GM18909 (cell line): ENCODE results near the gene PDK4.
"Not testable (repeated sequence)": the region's sequence is repeated elsewhere in the genome, so short reads cannot be mapped to it uniquely, and the experiment has no call there.

ENCODE experiments used
- ATAC-seq: cut with Tn5 transposase; IDR thresholded peaks from one replicate; pipeline ENCODE4 v1.9.1; 2021; ENCODE audit warnings: mild to moderate bottlenecking; ENCODE audit not compliant: unreplicated experiment, poor library complexity

The PDK4 gene

DNA sequence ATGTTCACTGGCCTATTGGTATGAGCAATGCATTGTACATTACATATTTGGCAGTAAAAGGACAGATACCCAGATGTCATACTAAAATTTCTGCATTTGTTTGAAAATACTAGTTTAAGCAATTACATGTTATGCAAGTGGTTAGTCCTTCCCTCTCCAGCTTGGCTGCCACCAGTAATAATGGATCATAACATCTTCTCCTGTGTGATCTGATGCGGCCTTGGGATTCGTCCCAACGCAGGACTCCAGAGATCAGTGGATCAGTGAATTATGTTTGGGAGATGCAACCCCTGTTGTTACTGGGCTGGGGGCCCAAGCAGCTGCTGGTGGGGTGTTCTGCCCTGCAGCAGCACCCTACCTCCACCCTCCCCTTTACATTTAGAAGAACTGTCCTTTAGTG lies 11.2 kb upstream of the PDK4 start:
- ATAC-seq = no peak

- no peak for ATAC-seq
Measured at GRCh38 chr7:95605275-95605674, 9.0 kb upstream of the PDK4 start.

- ATAC-seq = not testable (repeated sequence)
Measured at GRCh38 chr7:95604811-95605210, 8.5 kb upstream of the PDK4 start.

DNA sequence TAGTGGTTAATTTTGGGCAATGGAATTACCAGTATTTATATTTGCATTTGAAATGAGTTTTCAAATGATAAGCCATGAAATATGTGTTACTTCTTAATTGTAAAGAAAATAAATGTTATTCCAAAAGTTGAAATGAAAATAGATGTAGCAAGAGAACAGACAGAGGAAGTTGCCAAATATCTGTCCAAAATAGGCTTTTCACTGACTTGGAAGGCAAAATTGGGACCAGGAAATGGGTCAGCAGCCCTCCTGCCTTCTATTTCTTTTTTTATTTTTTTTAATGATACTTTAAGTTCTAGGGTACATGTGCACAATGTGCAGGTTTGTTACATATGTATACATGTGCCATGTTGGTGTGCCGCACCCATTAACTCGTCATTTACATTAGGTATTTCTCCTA lies 8.1 kb upstream of the PDK4 start:
- ATAC-seq = not testable (repeated sequence)

- ATAC-seq = no peak
Measured at GRCh38 chr7:95602421-95602820, 6.1 kb upstream of the PDK4 start.

DNA sequence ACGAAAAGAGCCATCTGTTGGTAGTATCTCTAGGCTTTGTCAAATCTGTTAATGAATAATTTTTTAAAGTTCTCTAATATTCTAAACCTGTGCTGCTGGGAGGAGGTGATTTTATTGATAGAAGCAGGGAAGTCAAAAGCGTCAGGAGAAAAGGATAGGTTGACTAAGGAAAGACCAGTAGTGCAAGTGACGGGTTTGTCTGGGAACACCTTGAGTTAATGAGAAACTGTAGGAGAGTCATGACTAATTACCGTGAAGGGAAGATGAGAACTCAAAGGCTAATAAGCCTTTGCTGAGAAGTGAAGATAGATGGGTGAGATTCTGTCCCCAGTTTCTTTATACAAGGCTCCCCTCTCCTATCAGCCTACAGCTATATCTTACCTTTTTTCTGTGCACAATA lies 5.0 kb upstream of the PDK4 start:
- ATAC-seq = no peak

DNA sequence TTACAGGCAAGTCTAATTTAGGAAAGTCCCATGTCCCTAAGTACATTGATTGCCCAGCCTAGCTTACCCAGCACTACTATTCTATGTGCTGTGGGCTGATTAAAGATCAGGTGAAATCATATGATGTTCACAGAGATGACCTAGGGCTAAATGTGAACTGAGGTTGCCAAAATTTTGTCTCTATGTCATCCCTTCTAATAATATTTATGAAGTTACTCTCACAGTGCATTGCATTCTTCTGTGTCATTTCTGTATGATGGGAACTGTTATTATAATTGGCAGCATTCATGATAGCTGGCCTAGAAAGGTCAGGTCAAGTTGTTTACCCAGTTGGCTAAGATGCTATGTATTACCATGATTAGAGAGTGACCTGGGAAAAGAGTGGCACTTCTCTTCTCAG lies 2.8 kb upstream of the PDK4 start:
- ATAC-seq = no peak

GRCh38 chr7:95598511-95598910 lies 2.2 kb upstream of the PDK4 start:
- ATAC-seq = no peak

- ATAC-seq = no peak
Measured at GRCh38 chr7:95595746-95596197, 544 bp downstream of the PDK4 start.

- ATAC-seq = no peak
Measured at GRCh38 chr7:95594185-95594584, 2.1 kb downstream of the PDK4 start.

DNA sequence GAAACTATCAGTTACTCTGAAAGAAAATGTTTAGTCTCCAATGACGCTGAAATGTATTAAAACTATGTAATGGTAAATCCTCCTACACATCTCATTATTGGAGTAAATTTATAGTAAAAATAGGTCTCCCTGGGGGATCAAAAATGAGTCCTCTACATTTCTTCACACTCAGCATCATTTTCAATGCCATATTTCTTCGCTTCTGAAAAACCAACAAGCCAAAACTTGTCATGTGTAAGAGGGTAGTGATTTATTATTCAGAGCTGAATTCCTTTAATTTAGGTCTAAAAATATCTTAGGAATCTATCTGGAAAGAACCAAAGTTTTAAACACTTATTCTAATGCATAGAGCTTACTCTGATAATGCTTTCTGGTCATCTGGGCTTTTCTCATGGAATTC lies 3.0 kb downstream of the PDK4 start:
- no peak for ATAC-seq

- no peak for ATAC-seq
Measured at GRCh38 chr7:95592570-95592969, 3.7 kb downstream of the PDK4 start.

- no peak for ATAC-seq
Measured at GRCh38 chr7:95590387-95591248, 5.7 kb downstream of the PDK4 start.

GRCh38 chr7:95589766-95590165 lies 6.5 kb downstream of the PDK4 start:
- no peak for ATAC-seq

- no peak for ATAC-seq
Measured at GRCh38 chr7:95589031-95589430, 7.3 kb downstream of the PDK4 start.

- ATAC-seq = peak; percentile 21
Measured at GRCh38 chr7:95586951-95587301, 9.4 kb downstream of the PDK4 start.

DNA sequence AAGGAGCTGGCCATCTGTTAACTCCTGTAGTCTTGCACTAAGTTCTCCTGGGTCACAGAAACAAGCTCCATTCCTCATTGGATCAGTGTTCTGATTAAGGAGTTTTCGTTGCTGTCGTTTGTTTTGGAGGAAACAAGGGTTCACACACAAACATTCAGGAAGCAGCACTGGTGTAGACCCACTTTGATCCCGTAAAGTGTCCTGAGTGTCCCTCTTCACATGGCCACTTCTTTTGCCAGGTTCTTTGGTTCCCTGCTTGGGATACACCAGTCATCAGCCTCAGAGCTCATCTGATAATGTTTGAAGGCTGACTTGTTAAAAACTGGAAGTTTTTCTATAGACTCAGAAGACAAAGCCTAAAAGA lies 10.9 kb downstream of the PDK4 start:
- ATAC-seq = no peak

DNA sequence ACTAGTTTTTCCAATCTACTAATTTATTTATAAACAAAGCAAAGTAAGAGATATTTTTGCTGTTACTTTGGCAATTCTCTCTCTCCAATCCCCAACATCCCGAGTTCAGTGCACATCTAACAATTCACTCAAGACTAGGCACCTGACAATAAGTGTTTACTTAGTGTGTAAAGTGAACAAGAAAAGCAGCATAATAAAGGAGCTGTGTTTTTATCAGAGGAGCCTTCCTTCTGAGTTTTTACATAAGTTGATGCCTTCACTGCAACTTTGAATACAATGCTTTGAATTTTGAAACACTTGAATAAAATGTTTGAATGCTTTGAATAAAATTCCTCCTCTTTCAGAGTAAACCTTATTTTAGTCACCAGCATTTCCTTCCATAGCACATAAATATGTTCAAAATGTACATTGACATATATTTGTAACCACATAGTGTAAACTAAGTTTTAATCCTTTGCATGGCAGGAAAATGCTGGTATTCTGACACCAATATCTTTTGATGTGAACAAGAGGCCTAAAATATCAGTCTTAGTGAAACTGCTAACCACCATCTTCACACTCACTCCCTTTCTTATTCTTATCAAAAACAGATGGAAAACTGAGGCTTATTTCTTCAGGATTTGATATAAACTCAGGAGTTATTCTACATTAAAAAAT lies 11.4 kb downstream of the PDK4 start:
- no peak for ATAC-seq

GRCh38 chr7:95583834-95584621 lies 12.3 kb downstream of the PDK4 start:
- no peak for ATAC-seq

- no peak for ATAC-seq
Measured at GRCh38 chr7:95582578-95583293, 13.6 kb downstream of the PDK4 start.

- ATAC-seq = no peak
Measured at GRCh38 chr7:95581467-95581866, 14.8 kb downstream of the PDK4 start.
